PFSK-1 (cell line): ENCODE data around the gene CLCA1.

Experiments
- POLR2AphosphoS5 ChIP-seq: IDR thresholded peaks from 2 replicates; pipeline ENCODE4 v1.6.1; 2012; ENCODE audit warnings: low read depth, mild to moderate bottlenecking, control low read depth, low read length, moderate library complexity
- TF ChIP-seq, protein P1 (sequence below), 2 experiments: IDR thresholded peaks; 2 replicates each; pipeline versions ENCODE4 v1.6.1 to v1.8.0; 2011 to 2012; ENCODE audit warnings: low read depth in 2 of 2, low read length in 2 of 2, control low read depth in 1 of 2, inconsistent platforms in 1 of 2, mild to moderate bottlenecking in 1 of 2, moderate library complexity in 1 of 2; ENCODE audit not compliant: insufficient read depth in 1 of 2

DNA sequence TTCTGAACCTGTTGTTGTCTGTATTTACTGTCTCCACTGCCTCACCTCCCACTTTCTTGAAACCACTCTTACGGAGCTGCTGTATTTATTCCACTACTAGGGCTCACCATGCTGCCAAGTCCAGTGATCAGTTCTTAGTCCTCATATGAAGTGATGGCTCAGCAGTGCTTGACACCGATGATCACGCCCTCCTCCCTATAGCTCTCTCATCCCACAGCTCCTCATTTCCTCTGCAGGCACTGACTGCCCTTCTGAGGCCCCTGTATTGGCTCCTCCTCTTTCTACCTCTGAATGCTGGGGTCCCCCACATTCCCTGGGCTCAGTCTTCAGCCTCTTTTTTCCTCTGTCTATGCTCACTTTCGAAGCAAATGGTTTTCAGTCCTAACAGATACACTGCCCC is 3.4 kb downstream of the CLCA1 start:
- TF ChIP-seq, protein P1, sequence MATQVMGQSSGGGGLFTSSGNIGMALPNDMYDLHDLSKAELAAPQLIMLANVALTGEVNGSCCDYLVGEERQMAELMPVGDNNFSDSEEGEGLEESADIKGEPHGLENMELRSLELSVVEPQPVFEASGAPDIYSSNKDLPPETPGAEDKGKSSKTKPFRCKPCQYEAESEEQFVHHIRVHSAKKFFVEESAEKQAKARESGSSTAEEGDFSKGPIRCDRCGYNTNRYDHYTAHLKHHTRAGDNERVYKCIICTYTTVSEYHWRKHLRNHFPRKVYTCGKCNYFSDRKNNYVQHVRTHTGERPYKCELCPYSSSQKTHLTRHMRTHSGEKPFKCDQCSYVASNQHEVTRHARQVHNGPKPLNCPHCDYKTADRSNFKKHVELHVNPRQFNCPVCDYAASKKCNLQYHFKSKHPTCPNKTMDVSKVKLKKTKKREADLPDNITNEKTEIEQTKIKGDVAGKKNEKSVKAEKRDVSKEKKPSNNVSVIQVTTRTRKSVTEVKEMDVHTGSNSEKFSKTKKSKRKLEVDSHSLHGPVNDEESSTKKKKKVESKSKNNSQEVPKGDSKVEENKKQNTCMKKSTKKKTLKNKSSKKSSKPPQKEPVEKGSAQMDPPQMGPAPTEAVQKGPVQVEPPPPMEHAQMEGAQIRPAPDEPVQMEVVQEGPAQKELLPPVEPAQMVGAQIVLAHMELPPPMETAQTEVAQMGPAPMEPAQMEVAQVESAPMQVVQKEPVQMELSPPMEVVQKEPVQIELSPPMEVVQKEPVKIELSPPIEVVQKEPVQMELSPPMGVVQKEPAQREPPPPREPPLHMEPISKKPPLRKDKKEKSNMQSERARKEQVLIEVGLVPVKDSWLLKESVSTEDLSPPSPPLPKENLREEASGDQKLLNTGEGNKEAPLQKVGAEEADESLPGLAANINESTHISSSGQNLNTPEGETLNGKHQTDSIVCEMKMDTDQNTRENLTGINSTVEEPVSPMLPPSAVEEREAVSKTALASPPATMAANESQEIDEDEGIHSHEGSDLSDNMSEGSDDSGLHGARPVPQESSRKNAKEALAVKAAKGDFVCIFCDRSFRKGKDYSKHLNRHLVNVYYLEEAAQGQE (IDR thresholded peaks at IDR 0.05; ENCODE audit: insufficient read depth in 1 of 2, low read depth in 2 of 2, low read length in 2 of 2) = no peak
- no peak for TF ChIP-seq POLR2AphosphoS5
